Heart left ventricle (tissue), 16 donors: Measurements from ENCODE around the gene CDH12. TPM values are rescaled to one million over a fixed set of nuclear protein-coding genes. Genes with fewer than 3 reads are reported as not detected.

Experiments
- ATAC-seq, 4 donors: fragments of 200-7000 bp; cut with Tn5 transposase; one replicate each; pipeline ENCODE4 v1.9.1; 2020 to 2022; ENCODE audit warnings: moderate library complexity in 4 of 4, mild to moderate bottlenecking in 3 of 4, moderate number of reproducible peaks in 1 of 4
- DNase-seq, 5 donors: peaks; one replicate each; pipeline ENCODE4 v3.0.0-alpha.2; 2020
- H3K27ac ChIP-seq, 12 donors: fragments of 200-600 bp; sonication (generic) in 4 of 12; one replicate each; pipeline versions ENCODE4 v1.5.0 to v1.8.0; 2016 to 2022; ENCODE audit warnings: mild to moderate bottlenecking in 2 of 12
- H3K27me3 ChIP-seq, 9 donors: fragments of 200-600 bp; sonication (generic) in 2 of 9; one replicate each; pipeline versions ENCODE4 v1.5.1 to v1.8.0; 2016 to 2022; ENCODE audit warnings: mild to moderate bottlenecking in 3 of 9
- H3K36me3 ChIP-seq, 9 donors: fragments of 200-600 bp; sonication (generic) in 2 of 9; one replicate each; pipeline versions ENCODE4 v1.5.0 to v1.8.0; 2018 to 2022; ENCODE audit warnings: mild to moderate bottlenecking in 2 of 9
- H3K4me1 ChIP-seq, 12 donors: fragments of 200-600 bp; sonication (generic) in 4 of 12; one replicate each; pipeline versions ENCODE4 v1.5.0 to v1.8.0; 2016 to 2022; ENCODE audit warnings: mild to moderate bottlenecking in 3 of 12
- H3K4me3 ChIP-seq, 12 donors: fragments of 200-600 bp; sonication (generic) in 4 of 12; one replicate each; pipeline versions ENCODE4 v1.5.0 to v1.8.0; 2017 to 2022; ENCODE audit warnings: mild to moderate bottlenecking in 9 of 12, moderate library complexity in 4 of 12
- H3K9me3 ChIP-seq, 12 donors: fragments of 200-600 bp; sonication (generic) in 4 of 12; one replicate each; pipeline versions ENCODE4 v1.5.0 to v1.8.0; 2016 to 2022; ENCODE audit warnings: mild to moderate bottlenecking in 1 of 12
- POLR2A ChIP-seq, 2 donors: fragments of 450-650 bp; IDR thresholded peaks; one replicate each; pipeline ENCODE4 v1.6.1; 2017; ENCODE audit warnings: antibody characterized with exemption in 2 of 2, mild to moderate bottlenecking in 2 of 2, moderate library complexity in 2 of 2
- WGBS, 4 donors: extraction: QIAGEN DNeasy Blood & Tissue Kit in 2 of 4; methylation state at CpG; one replicate each; pipeline versions ENCODE4 v1.1.5 to v1.1.7; 2013 to 2018; 5-methylcytosine and 5-hydroxymethylcytosine counted together
- intact Hi-C, 10 donors: fragments of 100-400 bp; cut with DNase I; formaldehyde crosslinking; loops; one replicate each; pipeline versions ENCODE4 v1.11.1 to v1.14.2; 2022
- polyA plus RNA-seq, 2 donors: library from polyadenylated mRNA; stranded (reverse); fragments of 200-250 nt; gene quantifications; one replicate each; pipeline ENCODE4 v1.2.3, GENCODE V29; 2013
- total RNA-seq, 9 donors: library from RNA; depleted of rRNA in 2 of 9; stranded (reverse); fragments of >200 nt in 2 of 9; fragmentation: NEBNext Ultra II Directional in 3 of 9; extraction: Animal tissue kit (Norgen Biotek cat#: 25700) in 3 of 9; gene quantifications; one replicate each; pipeline versions ENCODE4 v1.1.0 to v1.2.4, GENCODE V29; 2016 to 2023
- TF ChIP-seq, protein P1 (sequence below), 12 donors: fragments of 200-600 bp; sonication (generic) in 4 of 12; IDR thresholded peaks; one replicate each; pipeline versions ENCODE4 v1.5.0 to v1.8.0; 2018 to 2022; ENCODE audit warnings: antibody characterized with exemption in 12 of 12, mild to moderate bottlenecking in 5 of 12
- donor health status: ischemic (EF 13 %, LVEDD 7.1; RV severe dilation, severe dysfunction).
- donor health status: healthy with polysubstance abuse.
- donor health status: DM: no; HTN: yes; CAD: no.
- donor health status: DM: no; HTN: no; CAD: no.
- donor health status: ischemic (EF 25% LVEDD 6.9; RV normal size, moderate dysfunction).
- donor health status: ischemic (EF 25% LVEDD 5.7; RV mildly dilated, moderate dysfunction).
- donor health status: healthy.
- donor health status: DM: yes; HTN: yes; CAD: no.
- donor health status: ischemic (EF 35%, LVEDD 5.7; RV mildly dilated, moderate dysfunction).
- donor health status: nonischemic (EF 11% LVEDD 7.7; RV severe dilation, severe dysfunction).
- donor health status: DM: yes; HTN: yes; CAD: no.
- donor health status: PGD.
- donor health status: ischemic (EF 29% LVEDD 5.4; RV normal size, mild dysfunction).
- donor health status: nonischemic (EF 23%, LVEDD 6.1; RV moderate dilation, normal function).

The CDH12 gene
- total and polyA plus RNA-seq, 11 donors, result 0.11 TPM; not detected in 10

DNA sequence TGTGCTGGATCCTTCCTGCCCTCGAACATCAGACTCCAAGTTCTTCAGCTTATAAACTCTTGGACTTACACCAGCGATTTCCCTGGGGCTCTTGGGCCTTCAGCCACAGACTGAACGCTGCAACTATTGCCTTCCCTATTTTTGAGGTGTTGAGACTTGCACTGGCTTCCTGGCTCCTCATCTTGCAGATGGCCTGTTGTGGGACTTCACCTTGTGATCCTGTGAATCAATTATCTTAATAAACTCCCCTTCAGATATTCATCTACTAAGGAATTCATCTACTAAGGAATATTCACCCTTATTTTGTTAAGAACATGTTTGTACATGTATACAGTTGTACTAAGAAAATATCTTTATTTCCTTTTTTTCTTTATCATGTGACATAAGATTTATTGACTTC, 1079.7 kb downstream of the CDH12 start:
- no peak for ATAC-seq

DNA sequence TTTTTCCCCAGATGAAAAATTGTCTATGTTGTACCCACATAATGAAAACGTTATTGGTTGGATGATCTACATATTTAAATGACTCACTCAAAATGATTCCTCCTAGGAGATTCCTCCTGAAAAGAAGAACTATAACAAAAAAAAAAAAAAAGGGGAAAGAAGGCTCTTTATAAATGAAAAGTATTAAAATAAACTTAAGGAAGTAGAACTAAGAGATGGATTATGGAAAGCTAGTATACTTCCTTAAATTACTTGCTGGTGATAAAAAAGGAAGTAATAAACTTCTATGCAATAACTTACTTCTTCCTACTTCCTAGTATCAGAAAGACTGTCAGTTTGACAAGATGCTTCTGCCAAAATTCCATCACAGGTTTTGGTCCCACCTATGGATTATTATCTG, 1087.7 kb downstream of the CDH12 start:
- Histone ChIP-seq H3K9me3 (no peaks in the 10 kb centered on the region), H3K27ac (no peak overlapping the region), H3K4me1 (no peaks in the 10 kb centered on the region), H3K4me3 (no peak overlapping the region), H3K36me3 (no peaks in the 10 kb centered on the region), H3K27me3 (no peaks in the 10 kb centered on the region)
- 25 to 36% (median 34%) methylated on average over 1 of the region's 1 CpG for WGBS, 4 donors
- DNase-seq (no peak), ATAC-seq (no peak)
- intact Hi-C loops, result no loop called here
- TF ChIP-seq, protein P1, sequence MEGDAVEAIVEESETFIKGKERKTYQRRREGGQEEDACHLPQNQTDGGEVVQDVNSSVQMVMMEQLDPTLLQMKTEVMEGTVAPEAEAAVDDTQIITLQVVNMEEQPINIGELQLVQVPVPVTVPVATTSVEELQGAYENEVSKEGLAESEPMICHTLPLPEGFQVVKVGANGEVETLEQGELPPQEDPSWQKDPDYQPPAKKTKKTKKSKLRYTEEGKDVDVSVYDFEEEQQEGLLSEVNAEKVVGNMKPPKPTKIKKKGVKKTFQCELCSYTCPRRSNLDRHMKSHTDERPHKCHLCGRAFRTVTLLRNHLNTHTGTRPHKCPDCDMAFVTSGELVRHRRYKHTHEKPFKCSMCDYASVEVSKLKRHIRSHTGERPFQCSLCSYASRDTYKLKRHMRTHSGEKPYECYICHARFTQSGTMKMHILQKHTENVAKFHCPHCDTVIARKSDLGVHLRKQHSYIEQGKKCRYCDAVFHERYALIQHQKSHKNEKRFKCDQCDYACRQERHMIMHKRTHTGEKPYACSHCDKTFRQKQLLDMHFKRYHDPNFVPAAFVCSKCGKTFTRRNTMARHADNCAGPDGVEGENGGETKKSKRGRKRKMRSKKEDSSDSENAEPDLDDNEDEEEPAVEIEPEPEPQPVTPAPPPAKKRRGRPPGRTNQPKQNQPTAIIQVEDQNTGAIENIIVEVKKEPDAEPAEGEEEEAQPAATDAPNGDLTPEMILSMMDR (IDR thresholded peaks at IDR 0.05), result no peak
- TF ChIP-seq POLR2A (IDR thresholded peaks at IDR 0.05), result no peak

More for the DNA sequence above, 1079.7 kb downstream of the CDH12 start:
- Histone ChIP-seq H3K36me3 (no peaks in the 10 kb centered on the region), H3K4me1 (no peaks in the 10 kb centered on the region), H3K9me3 (no peaks in the 10 kb centered on the region), H3K4me3 (no peak overlapping the region), H3K27ac (no peak overlapping the region), H3K27me3 (no peaks in the 10 kb centered on the region)
- DNase-seq, result no peak
- intact Hi-C loops, result no loop called here
- TF ChIP-seq, protein P1 (IDR thresholded peaks at IDR 0.05), result no peak
- TF ChIP-seq POLR2A (IDR thresholded peaks at IDR 0.05), result no peak
- 65 to 83% (median 67%) methylated on average over 3 of the region's 3 CpGs for WGBS, 4 donors

DNA sequence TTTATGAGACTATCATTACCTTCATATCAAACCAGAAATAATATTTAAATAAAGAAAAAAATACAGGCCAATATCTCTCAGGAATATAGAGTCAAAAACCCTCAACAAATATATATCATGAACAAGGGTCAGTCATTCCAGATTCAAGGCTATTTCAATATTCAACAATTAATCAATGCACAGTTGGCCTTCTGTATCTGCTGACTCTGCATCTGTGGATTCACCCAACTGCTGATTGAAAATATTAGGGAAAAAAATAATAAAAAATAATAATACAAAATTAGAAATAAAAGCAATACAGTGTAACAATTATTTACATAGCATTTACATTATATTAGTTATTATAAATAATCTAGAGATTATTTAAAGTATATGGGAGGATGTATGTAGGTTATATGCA, 1114.0 kb downstream of the CDH12 start:
- TF ChIP-seq POLR2A (IDR thresholded peaks at IDR 0.05), result no peak
- TF ChIP-seq, protein P1 (IDR thresholded peaks at IDR 0.05), result no peak
- H3K27ac ChIP-seq, result no peak overlapping the region
- H3K4me3 ChIP-seq, result no peak overlapping the region
- no peaks in the 10 kb centered on the region for H3K36me3 ChIP-seq
- no peak for ATAC-seq
- H3K9me3 ChIP-seq, result no peaks in the 10 kb centered on the region
- no peak for DNase-seq
- no peaks in the 10 kb centered on the region for H3K27me3 ChIP-seq
- no peaks in the 10 kb centered on the region for H3K4me1 ChIP-seq
- intact Hi-C loops, result no loop called here

DNA sequence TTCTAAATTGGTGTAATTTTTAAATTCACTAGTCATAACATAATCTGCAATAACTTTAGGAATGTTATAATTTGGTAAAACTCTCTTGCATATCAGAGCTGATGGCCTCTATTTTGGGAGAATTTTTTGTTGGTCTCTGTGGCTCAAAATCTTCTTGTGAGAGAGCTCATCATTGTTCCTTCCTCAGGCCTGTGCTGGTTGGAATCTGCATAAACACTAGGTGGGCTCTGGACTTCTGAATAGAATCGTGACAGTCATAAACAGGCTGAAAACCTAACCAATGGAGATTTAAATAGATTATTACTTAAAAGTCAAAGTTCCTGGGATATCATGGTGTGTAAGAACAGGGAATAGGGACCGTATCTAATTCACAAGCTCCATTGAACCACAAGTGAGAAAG, 1129.6 kb downstream of the CDH12 start:
- intact Hi-C loops, result no loop called here
- Histone ChIP-seq H3K4me1 (no peaks in the 10 kb centered on the region), H3K9me3 (peaks cover 0 to 7% (median 0%) of the 10 kb centered on the region in 12 donors), H3K27ac (no peak overlapping the region), H3K4me3 (no peak overlapping the region), H3K36me3 (no peaks in the 10 kb centered on the region), H3K27me3 (no peaks in the 10 kb centered on the region)
- no peak for TF ChIP-seq POLR2A (IDR thresholded peaks at IDR 0.05)
- TF ChIP-seq, protein P1 (IDR thresholded peaks at IDR 0.05), result no peak
- ATAC-seq, result no peak
- WGBS, 4 donors, result 54 to 64% (median 60%) methylated on average over 2 of the region's 2 CpGs
- DNase-seq, result no peak
